ENCODE measurements around the gene HESX1.
A peak's percentile ranks its signal among the peaks of the same experiment; 100 is the strongest.

Gene HESX1

DNA sequence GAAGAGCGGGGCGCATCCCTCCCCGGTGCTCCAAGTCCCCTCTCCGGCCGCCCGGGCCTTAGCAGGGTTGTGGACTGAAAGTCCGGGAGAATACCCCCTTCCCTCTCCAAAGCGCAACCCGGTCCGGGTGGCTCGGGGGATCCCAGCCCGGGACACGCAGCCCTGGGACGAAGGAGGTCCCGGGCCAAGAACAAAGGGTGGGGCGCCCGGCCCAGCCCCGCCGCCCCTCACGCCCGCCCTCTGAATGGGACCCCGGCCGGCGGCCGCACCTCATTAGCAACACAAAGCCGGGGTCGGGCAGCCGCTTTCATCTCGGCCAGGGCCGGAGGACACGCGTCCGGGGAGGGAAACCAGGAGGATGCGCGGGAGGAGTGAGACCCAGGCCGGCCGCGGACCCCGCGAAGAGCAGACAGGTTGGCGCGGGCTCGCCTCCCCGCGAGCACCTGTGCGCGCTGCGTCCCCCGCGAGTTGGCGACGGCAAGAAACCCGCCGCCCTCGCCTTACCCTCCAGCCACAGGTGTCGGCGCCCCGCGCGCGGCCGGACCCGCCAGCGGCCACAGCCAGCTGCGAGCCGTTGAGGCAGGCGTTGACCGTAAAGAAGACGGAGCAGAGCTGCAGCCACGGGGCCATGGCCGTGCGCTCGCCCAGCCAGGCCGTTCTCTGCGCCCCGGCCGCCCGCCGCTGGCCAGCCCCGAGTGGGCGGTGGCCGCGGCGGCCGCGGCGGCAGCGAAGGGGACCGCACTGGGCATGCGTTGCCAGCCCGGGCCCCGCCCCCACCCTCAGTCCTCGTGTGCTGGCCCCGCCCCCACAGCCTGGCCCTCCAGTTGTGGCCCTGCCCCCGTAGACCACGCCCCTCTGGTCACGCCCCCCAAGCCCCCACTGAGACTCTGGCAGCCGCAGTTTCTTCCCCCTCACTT is 34.9 kb downstream of the HESX1 start, which contains the start of gene IL17RD:
IL17RD (minus strand) TSS at position 697 of the 917 bp plus-strand sequence; CDS start at position 630, 67 bp downstream.
- DNase-seq (ENCODE audit: low spot score): peak; percentile 68
- CTCF ChIA-PET: no interaction called here
- TF ChIP-seq, protein P1, sequence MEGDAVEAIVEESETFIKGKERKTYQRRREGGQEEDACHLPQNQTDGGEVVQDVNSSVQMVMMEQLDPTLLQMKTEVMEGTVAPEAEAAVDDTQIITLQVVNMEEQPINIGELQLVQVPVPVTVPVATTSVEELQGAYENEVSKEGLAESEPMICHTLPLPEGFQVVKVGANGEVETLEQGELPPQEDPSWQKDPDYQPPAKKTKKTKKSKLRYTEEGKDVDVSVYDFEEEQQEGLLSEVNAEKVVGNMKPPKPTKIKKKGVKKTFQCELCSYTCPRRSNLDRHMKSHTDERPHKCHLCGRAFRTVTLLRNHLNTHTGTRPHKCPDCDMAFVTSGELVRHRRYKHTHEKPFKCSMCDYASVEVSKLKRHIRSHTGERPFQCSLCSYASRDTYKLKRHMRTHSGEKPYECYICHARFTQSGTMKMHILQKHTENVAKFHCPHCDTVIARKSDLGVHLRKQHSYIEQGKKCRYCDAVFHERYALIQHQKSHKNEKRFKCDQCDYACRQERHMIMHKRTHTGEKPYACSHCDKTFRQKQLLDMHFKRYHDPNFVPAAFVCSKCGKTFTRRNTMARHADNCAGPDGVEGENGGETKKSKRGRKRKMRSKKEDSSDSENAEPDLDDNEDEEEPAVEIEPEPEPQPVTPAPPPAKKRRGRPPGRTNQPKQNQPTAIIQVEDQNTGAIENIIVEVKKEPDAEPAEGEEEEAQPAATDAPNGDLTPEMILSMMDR (conservative IDR thresholded peaks at IDR 0.05; ENCODE audit: low read depth): no peak
- H3K27ac ChIP-seq: no peak within 1 kb of the TSS
- POLR2A ChIA-PET (ENCODE audit: low non-redundant PET): no interaction called here

DNA sequence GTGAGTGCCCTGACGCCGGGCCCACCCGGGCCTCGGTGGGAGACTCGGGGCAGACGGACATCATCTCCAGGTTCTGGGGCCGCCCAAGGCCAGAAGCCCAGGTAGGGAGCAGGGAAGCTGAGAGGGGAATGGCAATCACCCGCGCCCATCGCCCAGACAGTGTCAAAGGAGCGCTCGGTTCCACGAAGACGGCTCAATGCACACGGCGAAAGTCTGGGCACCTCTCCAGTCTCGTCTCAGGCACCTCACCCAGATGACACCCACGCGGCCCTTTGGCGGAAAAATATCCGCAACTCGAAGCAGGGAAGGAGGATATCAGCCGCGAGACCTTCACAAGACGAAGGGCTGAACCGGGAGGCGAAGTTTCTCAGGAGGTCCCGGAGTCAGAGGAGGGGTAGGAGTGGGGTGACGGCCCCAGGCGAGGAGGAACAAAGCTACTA is 35.5 kb downstream of the HESX1 start:
- TF ChIP-seq, protein P1 (conservative IDR thresholded peaks at IDR 0.05; ENCODE audit: low read depth): no peak
- POLR2A ChIA-PET (ENCODE audit: low non-redundant PET): no interaction called here
- no peak for DNase-seq (ENCODE audit: low spot score)
- CTCF ChIA-PET: interaction anchor here (0.6 kb wide), 1 partner anchor 69 kb away, joined by 3 read pairs; no protein-coding TSS in a partner anchor
- H3K27ac ChIP-seq: no peak overlapping the region

DNA sequence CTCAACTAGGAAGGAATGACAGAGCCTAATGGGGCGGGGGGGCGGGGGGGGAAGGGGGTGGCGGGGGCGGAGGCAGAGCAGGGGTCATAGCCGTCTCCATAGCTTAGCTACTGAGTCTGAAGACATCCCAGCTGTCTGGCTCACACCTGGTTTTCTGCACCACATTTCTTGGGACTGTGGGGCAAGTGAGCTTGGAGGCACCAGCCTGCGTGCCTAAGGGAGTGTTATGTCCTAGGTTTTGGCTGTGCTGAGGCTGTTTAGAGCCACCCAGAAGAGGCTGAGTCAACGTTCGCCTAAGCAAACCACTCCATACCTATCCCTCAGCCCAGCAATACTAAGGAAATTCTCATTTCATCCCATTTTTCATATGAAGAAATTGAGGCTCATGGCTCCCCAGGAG is 36.0 kb downstream of the HESX1 start:
- TF ChIP-seq, protein P1 (conservative IDR thresholded peaks at IDR 0.05; ENCODE audit: low read depth): no peak
- POLR2A ChIA-PET (ENCODE audit: low non-redundant PET): no interaction called here
- CTCF ChIA-PET: interaction anchor here (0.6 kb wide), 2 partner anchors 63 to 69 kb away, joined by 3 read pairs; no protein-coding TSS in a partner anchor
- DNase-seq (ENCODE audit: low spot score): no peak
- no peak overlapping the region for H3K27ac ChIP-seq

DNA sequence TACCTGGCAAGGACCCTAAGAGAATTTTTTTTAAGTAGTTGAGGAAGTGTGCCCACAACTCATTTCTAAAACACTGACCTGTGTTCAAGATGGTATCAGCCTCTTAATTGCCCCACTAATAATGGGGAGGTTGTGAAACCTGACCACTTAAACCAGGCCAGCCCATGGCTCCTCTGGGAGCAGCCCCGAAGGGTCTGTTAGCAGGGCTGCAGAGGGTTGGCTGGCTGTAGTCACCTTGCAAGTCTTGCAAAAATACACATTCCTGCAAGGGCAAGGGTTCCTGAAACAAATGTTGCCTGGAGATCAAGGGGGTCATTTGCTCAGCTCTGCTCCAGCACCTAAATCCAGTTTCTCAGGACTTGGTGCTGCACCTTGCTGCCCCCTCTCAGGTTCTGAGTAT is 37.9 kb downstream of the HESX1 start:
- TF ChIP-seq, protein P1 (conservative IDR thresholded peaks at IDR 0.05; ENCODE audit: low read depth): no peak
- CTCF ChIA-PET: no interaction called here
- POLR2A ChIA-PET (ENCODE audit: low non-redundant PET): no interaction called here
- no peak for DNase-seq (ENCODE audit: low spot score)
- no peak overlapping the region for H3K27ac ChIP-seq

DNA sequence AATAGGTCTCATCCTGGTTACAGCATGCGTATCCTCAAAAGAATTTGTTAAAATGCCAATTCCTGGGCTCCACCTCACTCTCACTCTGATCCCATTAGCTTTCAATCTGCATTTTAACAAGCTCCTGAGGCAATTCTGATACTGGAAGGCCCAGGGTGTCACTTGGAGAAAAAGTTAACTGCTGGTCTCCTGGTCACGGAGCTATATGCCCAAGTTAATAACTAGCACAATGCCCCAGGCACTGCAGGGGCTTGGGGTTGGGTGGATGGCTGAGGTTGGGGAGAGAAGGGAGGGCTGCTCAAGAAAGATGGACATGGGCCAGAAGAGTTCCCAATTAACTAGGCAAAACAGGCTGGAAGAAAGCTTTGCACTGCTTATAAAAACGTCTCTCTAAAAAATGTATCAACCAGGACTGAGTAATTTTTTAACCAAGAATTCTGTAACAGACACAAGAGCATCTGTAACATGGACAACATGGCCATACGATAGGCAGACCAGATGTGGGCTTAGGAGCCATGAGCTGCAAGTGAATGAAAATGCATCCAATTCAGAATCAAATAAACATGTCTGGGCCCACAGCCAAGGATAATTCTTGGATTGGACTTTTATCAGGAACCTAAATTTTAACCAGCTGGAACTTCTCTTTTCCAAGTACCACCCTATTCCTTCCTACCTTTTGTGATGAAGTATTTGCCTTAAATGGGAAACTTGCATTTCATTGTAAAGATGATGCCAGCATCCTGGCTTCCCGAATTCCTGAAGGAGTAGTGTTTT is 38.8 kb downstream of the HESX1 start:
- no peak for DNase-seq (ENCODE audit: low spot score)
- POLR2A ChIA-PET (ENCODE audit: low non-redundant PET): no interaction called here
- CTCF ChIA-PET: no interaction called here
- no peak overlapping the region for H3K27ac ChIP-seq
- TF ChIP-seq, protein P1 (conservative IDR thresholded peaks at IDR 0.05; ENCODE audit: low read depth): no peak

DNA sequence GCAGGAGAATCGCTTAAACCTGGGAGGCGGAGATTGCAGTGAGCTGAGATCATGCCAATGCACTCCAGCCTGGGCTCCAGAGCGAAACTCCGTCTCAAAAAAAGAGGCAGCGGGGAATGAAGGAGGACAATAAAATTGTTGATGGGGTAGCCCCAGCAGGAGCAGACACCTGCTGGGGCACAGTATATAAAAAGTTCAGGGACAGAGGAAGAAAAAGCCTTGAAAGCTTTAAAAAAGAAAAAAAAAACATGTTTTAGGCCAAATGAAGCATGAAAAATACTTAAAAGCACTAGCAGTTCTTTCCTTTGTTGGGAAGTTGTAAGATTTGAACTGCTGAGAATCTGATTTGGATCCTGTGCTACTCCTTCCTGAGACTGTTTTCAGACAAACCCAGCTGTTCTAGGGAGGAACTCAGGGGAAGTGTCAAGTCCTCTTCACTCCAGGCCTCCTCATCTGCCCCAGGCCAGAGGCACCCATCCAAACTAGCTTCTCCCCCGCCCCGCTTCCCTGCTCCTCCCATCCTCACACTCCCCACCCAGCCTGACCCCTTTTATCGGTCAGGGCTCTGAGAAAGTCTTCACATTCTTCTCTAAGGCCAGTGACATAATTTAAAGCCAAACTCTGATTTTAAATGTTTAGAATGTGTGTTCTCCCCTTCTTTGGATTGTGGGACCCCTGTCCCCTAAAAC is 39.6 kb downstream of the HESX1 start:
- no peak overlapping the region for H3K27ac ChIP-seq
- CTCF ChIA-PET: no interaction called here

More for the DNA sequence above, 39.6 kb downstream of the HESX1 start:
- DNase-seq (ENCODE audit: low spot score): no peak
- TF ChIP-seq, protein P1 (conservative IDR thresholded peaks at IDR 0.05; ENCODE audit: low read depth): no peak
- POLR2A ChIA-PET (ENCODE audit: low non-redundant PET): no interaction called here

Data from RWPE1 (cell line).